Progenitor cell of endocrine pancreas (in vitro differentiated cells): ENCODE measurements around the gene CCDC85C. TPM values are rescaled to one million over a fixed set of nuclear protein-coding genes. Genes with fewer than 3 reads are reported as not detected.

ENCODE experiments used
- DNase-seq: peaks from one replicate; pipeline ENCODE4 v3.0.0; 2021; ENCODE audit warnings: low spot score; ENCODE audit not compliant: unreplicated experiment
- H3K27ac Mint-ChIP-seq: 2 replicates; pipeline ENCODE4 v1.8.0; 2021; ENCODE audit warnings: mild to moderate bottlenecking, moderate library complexity, mixed read lengths
- H3K27me3 Mint-ChIP-seq: 2 replicates; pipeline ENCODE4 v1.8.0; 2021; ENCODE audit warnings: mixed read lengths
- H3K36me3 Mint-ChIP-seq: 2 replicates; pipeline ENCODE4 v1.8.0; 2022; ENCODE audit warnings: mixed read lengths; ENCODE audit not compliant: insufficient read depth
- H3K4me1 Mint-ChIP-seq: 2 replicates; pipeline ENCODE4 v1.8.0; 2021; ENCODE audit warnings: low read depth, mixed read lengths
- H3K4me3 Mint-ChIP-seq: 2 replicates; pipeline ENCODE4 v1.8.0; 2021; ENCODE audit warnings: low read depth, mild to moderate bottlenecking, moderate library complexity, mixed read lengths
- H3K9me3 Mint-ChIP-seq: 2 replicates; pipeline ENCODE4 v1.8.0; 2021; ENCODE audit warnings: low read depth, mixed read lengths
- total RNA-seq: library from RNA; stranded (reverse); gene quantifications from 2 replicates; pipeline ENCODE4 v1.2.1, GENCODE V29; 2021
- TF ChIP-seq, protein P1 (sequence below): fragments of 200-600 bp; sonication (generic); IDR thresholded peaks from one replicate; pipeline ENCODE4 v1.5.0; 2021; ENCODE audit warnings: antibody characterized with exemption, mild to moderate bottlenecking; ENCODE audit not compliant: unreplicated experiment

The CCDC85C gene
- total RNA-seq, 1 donor from 2014 or later: 44.9 TPM

DNA sequence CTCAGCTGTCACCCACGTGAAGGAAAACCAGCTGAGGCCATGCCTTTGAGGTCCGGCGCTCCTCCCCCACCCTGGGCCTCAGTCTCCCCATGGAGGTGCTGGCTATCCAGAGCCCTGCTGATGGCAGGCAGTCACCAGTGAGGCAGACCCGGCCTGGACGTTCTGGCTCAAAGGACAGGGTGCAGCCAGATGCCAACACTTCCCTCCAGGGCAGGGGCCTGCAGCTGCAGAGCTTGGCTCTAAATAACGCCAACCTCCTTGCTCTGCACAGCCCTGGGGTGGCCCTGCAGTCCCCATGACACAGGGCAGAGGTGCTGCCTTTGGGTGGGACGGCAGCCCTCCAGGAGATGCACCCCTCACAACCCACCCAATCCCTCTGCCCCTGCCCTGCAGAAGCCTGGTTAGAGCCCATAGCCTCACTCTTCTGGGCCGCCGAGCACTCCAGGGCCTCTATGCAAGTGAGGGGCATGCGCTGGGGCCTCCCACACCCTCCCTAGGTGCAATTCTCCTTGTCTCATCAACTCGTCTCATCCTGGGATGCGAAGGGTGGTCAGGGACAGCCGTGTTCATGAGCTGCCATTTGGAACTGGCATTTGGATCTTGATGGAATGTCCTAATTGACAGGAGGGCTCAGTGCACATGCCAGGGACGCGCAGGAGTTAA lies 30.4 kb downstream of the CCDC85C start:
- TF ChIP-seq, protein P1, sequence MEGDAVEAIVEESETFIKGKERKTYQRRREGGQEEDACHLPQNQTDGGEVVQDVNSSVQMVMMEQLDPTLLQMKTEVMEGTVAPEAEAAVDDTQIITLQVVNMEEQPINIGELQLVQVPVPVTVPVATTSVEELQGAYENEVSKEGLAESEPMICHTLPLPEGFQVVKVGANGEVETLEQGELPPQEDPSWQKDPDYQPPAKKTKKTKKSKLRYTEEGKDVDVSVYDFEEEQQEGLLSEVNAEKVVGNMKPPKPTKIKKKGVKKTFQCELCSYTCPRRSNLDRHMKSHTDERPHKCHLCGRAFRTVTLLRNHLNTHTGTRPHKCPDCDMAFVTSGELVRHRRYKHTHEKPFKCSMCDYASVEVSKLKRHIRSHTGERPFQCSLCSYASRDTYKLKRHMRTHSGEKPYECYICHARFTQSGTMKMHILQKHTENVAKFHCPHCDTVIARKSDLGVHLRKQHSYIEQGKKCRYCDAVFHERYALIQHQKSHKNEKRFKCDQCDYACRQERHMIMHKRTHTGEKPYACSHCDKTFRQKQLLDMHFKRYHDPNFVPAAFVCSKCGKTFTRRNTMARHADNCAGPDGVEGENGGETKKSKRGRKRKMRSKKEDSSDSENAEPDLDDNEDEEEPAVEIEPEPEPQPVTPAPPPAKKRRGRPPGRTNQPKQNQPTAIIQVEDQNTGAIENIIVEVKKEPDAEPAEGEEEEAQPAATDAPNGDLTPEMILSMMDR: no peak
- Mint-ChIP-seq H3K27me3 (no peaks in the 10 kb centered on the region), H3K4me3 (peak overlapping the region; percentile 8), H3K4me1 (peaks cover 74% of the 10 kb centered on the region), H3K27ac (peak overlapping the region; percentile 95), H3K36me3 (no peaks in the 10 kb centered on the region), H3K9me3 (no peaks in the 10 kb centered on the region)
- DNase-seq: no peak

- DNase-seq: no peak
- no peak overlapping the region for H3K4me3 Mint-ChIP-seq
- TF ChIP-seq, protein P1: no peak
- H3K36me3 Mint-ChIP-seq: no peaks in the 10 kb centered on the region
- H3K9me3 Mint-ChIP-seq: no peaks in the 10 kb centered on the region
- H3K4me1 Mint-ChIP-seq: peaks cover 70% of the 10 kb centered on the region
- H3K27me3 Mint-ChIP-seq: no peaks in the 10 kb centered on the region
- peak overlapping the region; percentile 80 for H3K27ac Mint-ChIP-seq
Measured at GRCh38 chr14:99573000-99573330, 31.0 kb downstream of the CCDC85C start.

DNA sequence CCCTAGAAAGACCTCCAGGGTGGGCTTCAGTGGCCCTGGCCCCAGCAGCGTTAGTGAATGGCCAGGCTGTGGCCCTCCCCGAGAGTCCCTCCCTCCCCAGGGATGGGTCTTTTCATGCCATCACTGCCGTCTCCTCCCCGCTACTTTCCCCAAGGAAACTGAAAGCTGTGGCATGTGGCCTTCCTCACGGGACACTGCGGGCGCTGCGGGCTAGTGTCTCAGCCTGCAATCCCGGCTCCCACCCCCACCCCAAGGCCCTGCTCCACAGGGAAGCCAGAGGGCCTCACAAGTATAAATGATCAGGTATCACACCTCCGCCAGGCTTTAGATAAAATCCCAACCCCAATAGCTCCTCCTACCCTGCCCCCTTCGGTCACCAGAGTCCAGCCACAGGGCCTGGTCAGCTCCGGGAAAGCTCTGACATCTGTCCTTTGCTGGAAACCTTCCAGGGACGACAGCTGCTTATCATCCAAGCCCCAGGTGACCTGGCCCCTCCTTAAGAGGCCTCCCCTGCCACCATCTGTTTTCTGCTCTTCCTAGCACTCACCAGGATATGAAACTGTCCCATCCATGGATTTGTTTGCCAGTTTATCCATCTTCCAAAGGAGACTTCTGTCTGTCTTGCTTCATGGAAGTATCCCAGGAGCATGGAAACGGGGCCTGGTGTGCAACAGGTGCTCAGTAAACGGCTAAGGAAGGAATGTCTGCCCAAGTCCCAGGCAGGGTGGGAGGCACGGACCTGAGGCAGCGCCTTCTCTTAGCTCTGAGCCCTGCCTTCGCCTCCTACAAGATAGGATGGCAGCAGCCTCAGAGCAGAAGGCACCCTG lies 31.6 kb downstream of the CCDC85C start:
- peaks cover 65% of the 10 kb centered on the region for H3K4me1 Mint-ChIP-seq
- no peaks in the 10 kb centered on the region for H3K36me3 Mint-ChIP-seq
- H3K27me3 Mint-ChIP-seq: no peaks in the 10 kb centered on the region
- no peak for DNase-seq
- peak overlapping the region; percentile 30 for H3K4me3 Mint-ChIP-seq
- H3K27ac Mint-ChIP-seq: peak overlapping the region; percentile 80
- TF ChIP-seq, protein P1: no peak
- no peaks in the 10 kb centered on the region for H3K9me3 Mint-ChIP-seq

DNA sequence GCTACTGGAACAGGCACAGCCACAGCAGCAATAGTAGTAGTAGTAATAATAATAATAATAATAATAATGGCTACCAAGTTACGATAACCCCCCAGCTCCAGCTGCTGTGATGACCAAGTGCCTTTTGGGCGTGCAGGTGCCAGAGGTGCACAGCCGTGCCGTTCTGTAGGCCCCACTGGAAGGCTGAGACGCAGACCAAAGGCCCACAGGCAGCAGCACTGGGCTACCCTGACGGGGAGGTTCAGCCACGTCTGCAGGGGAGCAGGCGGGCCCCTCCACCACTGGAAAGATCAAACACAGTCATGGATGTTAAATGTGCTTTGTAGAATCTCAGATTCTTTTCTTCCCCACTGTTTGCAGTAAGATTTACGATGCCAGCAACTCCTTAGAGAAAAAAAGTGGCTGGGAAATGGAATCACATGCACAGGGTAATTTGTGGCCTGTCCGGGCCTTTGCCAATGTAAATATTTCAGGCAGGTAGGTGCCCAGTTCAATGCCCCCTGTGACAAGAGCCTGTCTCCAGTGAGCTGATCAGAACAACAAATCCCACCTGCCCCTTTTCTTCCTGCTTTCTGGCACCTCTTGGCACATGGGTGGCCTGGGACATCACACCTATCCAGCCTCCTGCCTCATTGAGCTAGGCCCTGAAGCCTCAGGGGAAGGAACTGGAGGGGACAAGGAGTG lies 32.6 kb downstream of the CCDC85C start:
- no peak overlapping the region for H3K4me3 Mint-ChIP-seq
- H3K36me3 Mint-ChIP-seq: no peaks in the 10 kb centered on the region
- H3K27me3 Mint-ChIP-seq: no peaks in the 10 kb centered on the region
- no peaks in the 10 kb centered on the region for H3K9me3 Mint-ChIP-seq
- TF ChIP-seq, protein P1: no peak
- H3K27ac Mint-ChIP-seq: peak overlapping the region; percentile 92
- DNase-seq: no peak
- peaks cover 67% of the 10 kb centered on the region for H3K4me1 Mint-ChIP-seq

- no peak for DNase-seq
Measured at GRCh38 chr14:99570544-99571302, 33.3 kb downstream of the CCDC85C start.

More at GRCh38 chr14:99570544-99571302, 33.3 kb downstream of the CCDC85C start:
- peak overlapping the region; percentile 64 for H3K27ac Mint-ChIP-seq
- peak overlapping the region; percentile 29 for H3K4me3 Mint-ChIP-seq
- H3K36me3 Mint-ChIP-seq: no peaks in the 10 kb centered on the region
- peaks cover 68% of the 10 kb centered on the region for H3K4me1 Mint-ChIP-seq
- H3K9me3 Mint-ChIP-seq: no peaks in the 10 kb centered on the region
- TF ChIP-seq, protein P1: no peak
- no peaks in the 10 kb centered on the region for H3K27me3 Mint-ChIP-seq
